HFFc6 (cell line): ENCODE data around the gene SCAP. TPM values are rescaled to one million over a fixed set of nuclear protein-coding genes. Genes with fewer than 3 reads are reported as not detected.
A peak's percentile ranks its signal among the peaks of the same experiment; 100 is the strongest.

Source experiments
- DNase-seq: peaks from one replicate; pipeline ENCODE4 v3.0.0-alpha.2; 2018
- H3K27ac Mint-ChIP-seq: 2 replicates; pipeline ENCODE4 v1.8.0; 2020; ENCODE audit warnings: mild to moderate bottlenecking, mixed read lengths
- H3K27me3 Mint-ChIP-seq: 2 replicates; pipeline ENCODE4 v1.8.0; 2021; ENCODE audit warnings: mild to moderate bottlenecking, moderate library complexity, mixed read lengths; ENCODE audit not compliant: insufficient read depth
- H3K36me3 Mint-ChIP-seq: 2 replicates; pipeline ENCODE4 v1.8.0; 2021; ENCODE audit warnings: low read depth, mixed read lengths
- H3K4me1 Mint-ChIP-seq: 2 replicates; pipeline ENCODE4 v1.8.0; 2020; ENCODE audit warnings: low read depth, mixed read lengths
- H3K4me3 Mint-ChIP-seq: 2 replicates; pipeline ENCODE4 v1.8.0; 2020; ENCODE audit warnings: mild to moderate bottlenecking, moderate library complexity, mixed read lengths
- H3K9me3 Mint-ChIP-seq: 2 replicates; pipeline ENCODE4 v1.8.0; 2020; ENCODE audit warnings: mild to moderate bottlenecking, mixed read lengths
- total RNA-seq, 6 experiments: library from RNA; stranded (reverse); fragmentation: NEBNext Ultra II Directional; extraction: Animal tissue kit (Norgen Biotek cat#: 25700); gene quantifications; 2 replicates in 1 of 6; 3 replicates in 5 of 6; pipeline ENCODE4 v1.2.3, GENCODE V29; 2021
- TF ChIP-seq, protein P1 (sequence below): fragments of 200-600 bp; sonication (generic); IDR thresholded peaks from 2 replicates; pipeline ENCODE4 v1.5.0; 2021; ENCODE audit warnings: antibody characterized with exemption, mild to moderate bottlenecking

Gene SCAP
- total RNA-seq, 6 experiments from 2014 or later: 48.3 to 63.3 (median 54.9) TPM

DNA sequence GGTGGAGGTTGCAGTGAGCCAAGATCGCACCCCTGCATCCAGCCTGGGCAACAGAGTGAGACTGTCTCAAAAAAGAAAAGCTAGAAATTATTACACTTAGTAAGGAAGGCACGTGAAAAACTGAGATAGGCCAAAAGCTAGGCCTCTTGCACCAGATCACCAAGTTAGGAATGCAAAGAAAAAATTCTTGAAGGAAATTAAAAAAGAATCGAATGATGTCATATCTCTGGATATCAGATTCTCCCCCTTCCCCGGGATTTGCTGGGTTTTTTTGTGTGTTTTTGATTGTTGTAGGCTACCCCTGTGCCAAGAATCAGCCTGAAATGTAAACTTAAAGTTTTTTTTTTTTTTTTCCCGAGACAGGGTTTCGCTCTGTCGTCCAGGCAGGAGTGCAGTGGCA is 77.5 kb downstream of the SCAP start:
- Mint-ChIP-seq H3K36me3 (peaks cover 6% of the 10 kb centered on the region; the same call in 1 of the 2 replicates), H3K27ac (no peak overlapping the region; the same call in 1 of the 2 replicates)
- TF ChIP-seq, protein P1, sequence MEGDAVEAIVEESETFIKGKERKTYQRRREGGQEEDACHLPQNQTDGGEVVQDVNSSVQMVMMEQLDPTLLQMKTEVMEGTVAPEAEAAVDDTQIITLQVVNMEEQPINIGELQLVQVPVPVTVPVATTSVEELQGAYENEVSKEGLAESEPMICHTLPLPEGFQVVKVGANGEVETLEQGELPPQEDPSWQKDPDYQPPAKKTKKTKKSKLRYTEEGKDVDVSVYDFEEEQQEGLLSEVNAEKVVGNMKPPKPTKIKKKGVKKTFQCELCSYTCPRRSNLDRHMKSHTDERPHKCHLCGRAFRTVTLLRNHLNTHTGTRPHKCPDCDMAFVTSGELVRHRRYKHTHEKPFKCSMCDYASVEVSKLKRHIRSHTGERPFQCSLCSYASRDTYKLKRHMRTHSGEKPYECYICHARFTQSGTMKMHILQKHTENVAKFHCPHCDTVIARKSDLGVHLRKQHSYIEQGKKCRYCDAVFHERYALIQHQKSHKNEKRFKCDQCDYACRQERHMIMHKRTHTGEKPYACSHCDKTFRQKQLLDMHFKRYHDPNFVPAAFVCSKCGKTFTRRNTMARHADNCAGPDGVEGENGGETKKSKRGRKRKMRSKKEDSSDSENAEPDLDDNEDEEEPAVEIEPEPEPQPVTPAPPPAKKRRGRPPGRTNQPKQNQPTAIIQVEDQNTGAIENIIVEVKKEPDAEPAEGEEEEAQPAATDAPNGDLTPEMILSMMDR: no peak

DNA sequence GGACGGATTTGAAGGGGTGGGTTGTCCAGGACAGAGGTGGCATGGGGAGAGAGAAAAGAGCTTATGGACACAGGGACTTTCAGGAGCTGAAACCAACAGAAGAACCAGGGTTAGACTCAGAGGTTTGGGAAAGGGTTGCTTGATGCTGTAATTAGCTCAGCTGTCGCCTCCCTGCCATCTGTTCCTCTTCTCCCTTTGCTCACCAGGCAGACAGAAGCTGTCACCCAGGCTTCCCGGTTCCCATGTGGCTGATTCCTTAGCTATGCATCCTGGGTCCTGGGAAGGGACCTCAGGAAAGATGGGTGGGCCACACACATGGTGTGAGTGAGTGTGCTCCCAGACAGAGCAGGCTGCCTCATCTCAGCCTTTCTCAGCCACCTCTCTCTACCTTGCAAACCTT is 80.9 kb downstream of the SCAP start:
- Mint-ChIP-seq H3K27me3 (no peaks in the 10 kb centered on the region), H3K9me3 (no peaks in the 10 kb centered on the region), H3K36me3 (peaks cover 6% of the 10 kb centered on the region; the same call in 1 of the 2 replicates), H3K4me1 (peaks cover 59% of the 10 kb centered on the region), H3K4me3 (peak overlapping the region; percentile 68; the same call in 1 of the 2 replicates), H3K27ac (peak overlapping the region; percentile 63)
- TF ChIP-seq, protein P1: no peak
- no peak for DNase-seq

More for the DNA sequence above, 77.5 kb downstream of the SCAP start:
- H3K9me3 Mint-ChIP-seq: no peaks in the 10 kb centered on the region
- H3K27me3 Mint-ChIP-seq: peaks cover 2% of the 10 kb centered on the region; the same call in 1 of the 2 replicates
- peaks cover 51% of the 10 kb centered on the region for H3K4me1 Mint-ChIP-seq
- DNase-seq: no peak
- no peak overlapping the region for H3K4me3 Mint-ChIP-seq

DNA sequence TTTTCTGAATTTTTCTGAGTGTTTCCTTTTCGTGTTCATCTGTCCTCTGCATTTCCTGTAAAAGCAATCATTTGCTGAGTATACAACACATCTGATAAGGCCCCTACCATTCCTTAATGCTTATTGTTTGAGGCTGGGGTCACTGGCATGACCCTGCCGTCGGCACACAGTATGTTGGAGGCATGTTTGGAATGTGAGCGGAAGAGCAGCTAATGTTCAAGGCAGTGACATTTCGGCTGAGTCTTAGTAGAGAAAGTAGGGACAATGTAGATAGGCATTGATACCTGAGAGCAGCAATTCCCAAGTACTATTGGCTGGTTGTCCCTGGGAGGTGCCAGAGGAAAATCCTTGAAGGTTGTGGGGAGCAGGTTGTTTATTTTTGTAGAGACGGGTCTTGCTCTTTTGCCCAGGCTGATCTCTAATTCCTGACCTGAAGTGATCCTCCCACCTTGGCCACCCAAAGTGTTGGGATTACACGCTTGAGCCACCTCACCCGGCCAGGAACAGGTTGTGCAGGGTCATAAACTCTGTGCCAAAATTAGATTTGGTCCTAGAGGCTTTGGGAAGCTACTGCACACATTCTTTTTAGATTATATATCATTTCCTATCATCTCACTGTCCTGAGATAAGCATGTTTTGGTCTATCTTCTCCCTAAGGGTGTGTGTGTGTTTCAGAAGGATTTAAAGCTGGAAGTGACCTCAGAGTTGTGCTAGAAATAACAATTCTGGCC is 81.4 kb downstream of the SCAP start:
- DNase-seq: peak; percentile 25
- Mint-ChIP-seq H3K4me3 (peak overlapping the region; percentile 68), H3K9me3 (no peaks in the 10 kb centered on the region), H3K36me3 (peaks cover 6% of the 10 kb centered on the region; the same call in 1 of the 2 replicates), H3K27ac (peak overlapping the region; percentile 63), H3K4me1 (peaks cover 53% of the 10 kb centered on the region), H3K27me3 (no peaks in the 10 kb centered on the region)
- TF ChIP-seq, protein P1: peak; percentile 57

DNA sequence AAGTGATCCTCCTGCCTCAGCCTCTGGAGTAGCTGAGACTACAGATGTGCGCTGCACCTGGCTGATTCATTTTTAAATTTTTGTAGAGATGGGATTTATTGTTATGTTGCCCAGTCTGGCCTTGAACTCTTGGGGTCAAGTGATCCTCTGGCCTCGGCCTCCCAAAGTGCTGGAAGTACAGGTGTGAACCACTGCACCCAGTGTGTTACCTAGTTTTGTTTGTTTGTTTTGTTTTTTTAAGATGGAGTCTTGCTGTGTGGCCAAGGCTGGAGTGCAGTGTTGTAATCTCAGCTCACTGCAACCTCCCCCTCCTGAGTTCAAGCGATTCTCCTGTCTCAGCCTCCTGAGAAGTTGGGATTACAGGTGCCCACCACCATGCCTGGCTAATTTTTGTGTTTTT is 82.8 kb downstream of the SCAP start:
- no peak for DNase-seq
- no peaks in the 10 kb centered on the region for H3K9me3 Mint-ChIP-seq
- H3K27me3 Mint-ChIP-seq: no peaks in the 10 kb centered on the region
- H3K36me3 Mint-ChIP-seq: peaks cover 6% of the 10 kb centered on the region; the same call in 1 of the 2 replicates
- H3K4me1 Mint-ChIP-seq: peaks cover 40% of the 10 kb centered on the region
- peak overlapping the region; percentile 18; the same call in 1 of the 2 replicates for H3K27ac Mint-ChIP-seq
- TF ChIP-seq, protein P1: no peak
- H3K4me3 Mint-ChIP-seq: no peak overlapping the region

DNA sequence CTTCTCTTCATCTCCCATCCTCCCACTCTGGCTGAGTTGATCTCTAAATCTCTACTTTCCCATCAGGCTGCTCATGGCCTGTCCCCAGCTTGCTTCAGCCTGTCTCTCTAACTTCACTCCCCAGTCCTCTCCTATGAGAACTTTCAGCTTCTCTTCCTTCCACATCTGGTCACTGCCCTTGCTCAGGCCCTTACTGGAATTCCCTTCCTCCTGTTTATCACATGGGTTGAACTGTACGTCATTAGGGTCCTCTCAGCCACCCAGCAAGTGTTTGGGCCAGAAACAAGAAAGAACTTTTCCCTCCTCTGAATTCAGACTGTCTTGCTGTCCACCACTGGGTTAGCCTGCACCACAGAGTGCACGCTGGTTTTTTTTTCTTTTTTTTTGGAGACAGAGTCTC is 89.9 kb downstream of the SCAP start:
- no peak for DNase-seq
- Mint-ChIP-seq H3K36me3 (peaks cover 19% of the 10 kb centered on the region), H3K27ac (peak overlapping the region; percentile 29; the same call in 1 of the 2 replicates), H3K27me3 (peaks cover 2% of the 10 kb centered on the region; the same call in 1 of the 2 replicates), H3K9me3 (no peaks in the 10 kb centered on the region), H3K4me3 (no peak overlapping the region), H3K4me1 (peaks cover 43% of the 10 kb centered on the region)
- TF ChIP-seq, protein P1: no peak
